Osteoblast (primary cell): Measurements from ENCODE around the gene KIF6. TPM values are rescaled to one million over a fixed set of nuclear protein-coding genes. Genes with fewer than 3 reads are reported as not detected.

Experiments used
- DNase-seq: peaks from one replicate; pipeline ENCODE4 v3.0.0; 2011; ENCODE audit warnings: low spot score, mixed read lengths; ENCODE audit not compliant: insufficient read length; ENCODE audit errors: missing footprints
- H2AFZ ChIP-seq: 2 replicates; pipeline ENCODE4 v1.6.0; 2011; ENCODE audit warnings: mild to moderate bottlenecking, low read length
- H3K27ac ChIP-seq: 2 replicates; pipeline ENCODE4 v1.5.1; 2011; ENCODE audit warnings: mild to moderate bottlenecking, low read depth, low read length, moderate library complexity
- H3K27me3 ChIP-seq: 2 replicates; pipeline ENCODE4 v1.6.0; 2012; ENCODE audit warnings: mild to moderate bottlenecking, control low read depth, inconsistent platforms, low read length, moderate library complexity; ENCODE audit not compliant: insufficient read depth
- H3K36me3 ChIP-seq: 2 replicates; pipeline ENCODE4 v1.5.1; 2011; ENCODE audit warnings: mild to moderate bottlenecking, low read length, control low read depth, moderate library complexity; ENCODE audit not compliant: insufficient read depth
- H3K4me1 ChIP-seq: 2 replicates; pipeline ENCODE4 v1.5.1; 2011; ENCODE audit warnings: mild to moderate bottlenecking, low read length, control low read depth, moderate library complexity; ENCODE audit not compliant: insufficient read depth
- H3K4me2 ChIP-seq: 2 replicates; pipeline ENCODE4 v1.6.0; 2011; ENCODE audit warnings: mild to moderate bottlenecking, low read length; ENCODE audit not compliant: insufficient read depth
- H3K4me3 ChIP-seq: fragments of 200-600 bp; sonication (generic); 3 replicates; pipeline ENCODE4 v1.5.1; 2012; ENCODE audit warnings: mild to moderate bottlenecking, low read length, inconsistent platforms; ENCODE audit not compliant: insufficient read depth
- H3K79me2 ChIP-seq: 2 replicates; pipeline ENCODE4 v1.6.0; 2012; ENCODE audit warnings: mild to moderate bottlenecking, low read length, control low read depth, inconsistent platforms; ENCODE audit not compliant: insufficient read depth
- H3K9me3 ChIP-seq: 2 replicates; pipeline ENCODE4 v1.5.1; 2011; ENCODE audit warnings: low read depth, low read length, control low read depth
- H4K20me1 ChIP-seq: 2 replicates; pipeline ENCODE4 v1.6.0; 2012; ENCODE audit warnings: mild to moderate bottlenecking, low read length, control low read depth; ENCODE audit not compliant: insufficient read depth
- CTCF ChIP-seq: IDR thresholded peaks from 2 replicates; pipeline ENCODE4 v1.5.1; 2011; ENCODE audit warnings: mild to moderate bottlenecking, low read depth, low read length, moderate library complexity; ENCODE audit errors: extremely low read depth
- total RNA-seq: library from RNA; depleted of rRNA; stranded (reverse); fragments of >200 nt; gene quantifications from 2 replicates; pipeline ENCODE4 v1.2.3, GENCODE V29; 2012

Gene KIF6
- total RNA-seq, 1 donor, result 1.4 TPM

DNA sequence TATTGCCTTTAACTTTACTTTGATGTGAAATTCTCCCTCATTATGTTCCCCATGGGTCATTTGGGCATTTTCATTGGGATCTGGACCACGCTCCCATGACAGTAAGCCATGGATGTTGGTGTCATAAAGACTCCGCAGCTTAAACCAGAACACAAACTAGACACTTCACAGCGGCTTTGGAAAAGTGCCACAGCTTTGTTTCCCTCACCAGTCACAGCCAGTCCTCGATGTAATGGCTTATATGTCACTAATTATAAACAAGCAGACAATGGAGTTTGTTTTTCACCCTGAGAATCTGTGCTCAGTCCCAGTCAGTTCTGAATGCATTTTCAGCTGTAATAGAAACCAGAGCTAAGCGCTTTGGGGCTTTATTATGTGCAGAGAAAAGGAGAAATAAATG lies 43.8 kb upstream of the KIF6 start:
- TF ChIP-seq CTCF, result no peak
- H3K27me3 ChIP-seq, result no peaks in the 10 kb centered on the region
- H3K79me2 ChIP-seq, result no peaks in the 10 kb centered on the region

GRCh38 chr6:39765508-39766065 lies 40.4 kb upstream of the KIF6 start:
- Histone ChIP-seq H3K9me3 (no peaks in the 10 kb centered on the region), H3K4me3 (no peak overlapping the region), H4K20me1 (no peaks in the 10 kb centered on the region), H3K4me1 (no peaks in the 10 kb centered on the region), H3K79me2 (no peaks in the 10 kb centered on the region), H3K36me3 (no peaks in the 10 kb centered on the region), H3K4me2 (no peak overlapping the region), H3K27ac (no peak overlapping the region), H2AFZ (no peak overlapping the region), H3K27me3 (no peaks in the 10 kb centered on the region)
- no peak for DNase-seq
- no peak for TF ChIP-seq CTCF

More for the DNA sequence above, 43.8 kb upstream of the KIF6 start:
- Histone ChIP-seq H3K36me3 (no peaks in the 10 kb centered on the region), H2AFZ (no peak overlapping the region), H3K4me2 (no peak overlapping the region), H3K27ac (no peak overlapping the region), H3K9me3 (no peaks in the 10 kb centered on the region), H3K4me3 (no peak overlapping the region), H3K4me1 (no peaks in the 10 kb centered on the region), H4K20me1 (no peaks in the 10 kb centered on the region)
- DNase-seq, result no peak

DNA sequence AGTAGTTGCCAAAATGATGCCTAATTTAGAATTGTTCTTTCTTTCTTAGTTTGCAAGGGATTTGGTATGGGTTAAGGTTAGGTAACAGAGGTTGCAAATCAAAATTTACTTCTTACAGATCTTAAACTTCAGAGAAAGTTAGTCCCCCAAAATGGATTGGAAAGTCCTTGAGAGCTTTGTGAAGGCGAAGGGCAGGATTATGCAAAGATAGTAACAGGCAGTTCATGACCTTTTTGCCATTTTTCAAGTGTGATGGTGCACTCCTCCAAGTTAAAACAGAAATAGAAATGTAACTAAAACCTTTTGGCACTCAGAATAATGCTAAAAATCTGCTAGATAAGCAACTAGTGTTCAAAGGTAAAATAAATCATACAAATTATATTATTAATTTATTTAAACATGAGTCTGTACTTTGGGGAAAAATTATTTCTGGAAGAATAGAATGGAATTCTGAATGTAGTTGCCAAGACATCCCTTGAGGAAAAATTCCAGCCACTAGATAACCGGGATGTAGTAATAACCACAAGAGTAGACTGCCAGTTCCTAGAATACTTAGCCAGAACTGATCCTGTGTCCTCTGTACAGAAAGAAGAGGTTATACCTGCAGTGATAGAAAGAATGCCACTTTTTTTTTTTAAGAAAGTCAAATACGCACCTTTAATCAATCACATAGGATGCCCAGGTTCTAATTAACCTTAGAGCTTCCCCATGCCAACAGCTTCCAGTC lies 35.2 kb upstream of the KIF6 start:
- H3K36me3 ChIP-seq, result no peaks in the 10 kb centered on the region
- no peak for DNase-seq
- no peak overlapping the region for H3K4me2 ChIP-seq
- no peaks in the 10 kb centered on the region for H4K20me1 ChIP-seq
- no peaks in the 10 kb centered on the region for H3K4me1 ChIP-seq
- no peak for TF ChIP-seq CTCF
- H2AFZ ChIP-seq, result no peak overlapping the region
- H3K4me3 ChIP-seq, result no peak overlapping the region
- H3K79me2 ChIP-seq, result no peaks in the 10 kb centered on the region
- H3K9me3 ChIP-seq, result no peaks in the 10 kb centered on the region
- no peak overlapping the region for H3K27ac ChIP-seq
- no peaks in the 10 kb centered on the region for H3K27me3 ChIP-seq

DNA sequence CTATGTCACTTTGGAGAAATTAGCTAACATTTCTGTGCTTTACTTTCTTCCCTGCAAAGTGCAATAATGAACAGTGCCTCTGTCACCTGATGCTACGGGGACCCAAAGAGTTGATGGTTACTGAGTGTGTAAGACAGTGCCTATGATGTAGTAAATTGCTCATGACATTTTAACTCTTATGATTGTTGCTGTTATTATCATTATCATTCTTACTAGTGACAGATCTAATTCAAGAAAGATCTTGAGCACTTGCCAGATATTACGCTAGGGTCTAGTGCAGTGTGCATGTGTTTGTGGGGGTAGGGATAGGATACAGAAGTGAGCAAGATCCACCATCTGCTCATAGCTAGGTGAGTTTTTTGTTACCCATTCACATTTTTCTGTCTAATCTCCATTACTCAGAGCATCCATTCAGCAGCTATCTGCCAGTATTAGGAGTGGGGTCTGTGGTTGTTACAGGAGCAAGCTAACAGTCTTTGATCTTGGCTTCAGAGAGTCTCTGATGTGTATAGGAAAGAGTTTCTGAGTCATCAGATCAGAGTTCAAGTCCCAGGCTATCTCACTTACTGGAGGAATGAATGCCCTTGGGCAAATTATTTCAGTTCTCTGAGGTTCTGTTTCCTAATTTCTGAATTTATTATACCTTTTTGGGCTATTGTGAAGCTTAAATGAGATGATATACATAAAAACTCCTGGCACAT lies 33.8 kb upstream of the KIF6 start:
- no peaks in the 10 kb centered on the region for H3K27me3 ChIP-seq
- H4K20me1 ChIP-seq, result no peaks in the 10 kb centered on the region
- H3K27ac ChIP-seq, result no peak overlapping the region
- H3K36me3 ChIP-seq, result no peaks in the 10 kb centered on the region
- no peak for DNase-seq
- no peak for TF ChIP-seq CTCF
- no peak overlapping the region for H2AFZ ChIP-seq
- H3K79me2 ChIP-seq, result no peaks in the 10 kb centered on the region
- no peaks in the 10 kb centered on the region for H3K9me3 ChIP-seq
- H3K4me3 ChIP-seq, result no peak overlapping the region
- H3K4me2 ChIP-seq, result no peak overlapping the region
- no peaks in the 10 kb centered on the region for H3K4me1 ChIP-seq
